ENCODE results near the gene HAUS3. TPM values are rescaled to one million over a fixed set of nuclear protein-coding genes. Genes with fewer than 3 reads are reported as not detected.

Gene HAUS3
- total and polyA plus RNA-seq, 2 experiments from 2014 or later, result 7.1 to 9.8 TPM

DNA sequence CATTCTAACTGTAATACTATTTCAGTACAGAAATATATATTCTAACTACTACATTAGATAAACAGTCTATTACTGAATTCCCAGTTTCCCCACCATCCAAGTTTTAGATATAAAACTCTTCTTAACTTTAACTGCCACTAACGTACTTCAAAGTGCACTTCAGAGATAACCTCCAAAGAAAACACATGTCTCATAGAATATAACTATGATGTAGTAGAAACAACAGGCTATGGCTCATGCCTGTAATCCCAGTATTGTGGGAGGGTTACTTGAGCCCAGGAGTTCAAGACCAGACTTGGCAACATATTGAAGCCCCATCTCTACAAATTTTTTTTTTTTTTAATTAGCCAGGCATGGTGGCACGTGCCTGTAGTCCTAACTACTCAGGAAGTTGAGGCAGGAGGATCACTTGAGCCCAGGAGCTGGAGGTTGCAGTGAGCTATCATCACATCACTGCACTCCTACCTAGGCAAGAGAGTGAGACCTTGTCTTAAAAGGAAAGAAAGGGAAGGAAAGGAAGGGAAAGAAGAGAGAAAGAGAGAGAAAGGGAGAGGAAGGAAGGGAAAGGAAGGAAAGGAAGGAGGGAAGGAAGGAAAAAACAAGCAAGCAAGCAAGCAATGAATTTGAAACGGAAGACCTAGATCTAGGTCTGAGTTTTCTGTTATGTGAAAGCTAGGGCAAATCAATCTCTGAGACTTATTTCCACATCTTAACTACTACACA is 4.8 kb downstream of the HAUS3 start:
- Histone ChIP-seq H3K4me2 (no peak overlapping the region), H3K36me3 (replicated peaks; ENCODE audit: insufficient read depth, low read depth) (no peaks in the 10 kb centered on the region), H3K4me3 (no peak overlapping the region), H3K27ac (no peak overlapping the region), H2AFZ (no peak overlapping the region), H3K4me1 (ENCODE audit: insufficient read depth) (peaks cover 24% of the 10 kb centered on the region), H4K20me1 (ENCODE audit: insufficient read depth, poor library complexity, severe bottlenecking) (peaks cover 4% of the 10 kb centered on the region), H3K27me3 (no peaks in the 10 kb centered on the region), H3K9me3 (ENCODE audit: low read depth) (no peaks in the 10 kb centered on the region), H3K9me2 (replicated peaks; ENCODE audit: insufficient read depth) (no peaks in the 10 kb centered on the region), H3K79me2 (peaks cover 39% of the 10 kb centered on the region)
- TF ChIP-seq EZH2phosphoT487 (IDR thresholded peaks at IDR 0.05; ENCODE audit: low read depth, severe bottlenecking, unreplicated experiment), result no peak
- no peak for TF ChIP-seq EZH2 (IDR thresholded peaks at IDR 0.05; ENCODE audit: borderline replicate concordance)
- TF ChIP-seq, protein P1, sequence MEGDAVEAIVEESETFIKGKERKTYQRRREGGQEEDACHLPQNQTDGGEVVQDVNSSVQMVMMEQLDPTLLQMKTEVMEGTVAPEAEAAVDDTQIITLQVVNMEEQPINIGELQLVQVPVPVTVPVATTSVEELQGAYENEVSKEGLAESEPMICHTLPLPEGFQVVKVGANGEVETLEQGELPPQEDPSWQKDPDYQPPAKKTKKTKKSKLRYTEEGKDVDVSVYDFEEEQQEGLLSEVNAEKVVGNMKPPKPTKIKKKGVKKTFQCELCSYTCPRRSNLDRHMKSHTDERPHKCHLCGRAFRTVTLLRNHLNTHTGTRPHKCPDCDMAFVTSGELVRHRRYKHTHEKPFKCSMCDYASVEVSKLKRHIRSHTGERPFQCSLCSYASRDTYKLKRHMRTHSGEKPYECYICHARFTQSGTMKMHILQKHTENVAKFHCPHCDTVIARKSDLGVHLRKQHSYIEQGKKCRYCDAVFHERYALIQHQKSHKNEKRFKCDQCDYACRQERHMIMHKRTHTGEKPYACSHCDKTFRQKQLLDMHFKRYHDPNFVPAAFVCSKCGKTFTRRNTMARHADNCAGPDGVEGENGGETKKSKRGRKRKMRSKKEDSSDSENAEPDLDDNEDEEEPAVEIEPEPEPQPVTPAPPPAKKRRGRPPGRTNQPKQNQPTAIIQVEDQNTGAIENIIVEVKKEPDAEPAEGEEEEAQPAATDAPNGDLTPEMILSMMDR (IDR thresholded peaks at IDR 0.05; ENCODE audit: poor library complexity), result no peak
- no peak for DNase-seq (ENCODE audit: low spot score)
- WGBS (ENCODE audit: low lambda C conversion rate, missing lambda C conversion rate), result 71% methylated on average over 3 of the region's 3 CpGs

DNA sequence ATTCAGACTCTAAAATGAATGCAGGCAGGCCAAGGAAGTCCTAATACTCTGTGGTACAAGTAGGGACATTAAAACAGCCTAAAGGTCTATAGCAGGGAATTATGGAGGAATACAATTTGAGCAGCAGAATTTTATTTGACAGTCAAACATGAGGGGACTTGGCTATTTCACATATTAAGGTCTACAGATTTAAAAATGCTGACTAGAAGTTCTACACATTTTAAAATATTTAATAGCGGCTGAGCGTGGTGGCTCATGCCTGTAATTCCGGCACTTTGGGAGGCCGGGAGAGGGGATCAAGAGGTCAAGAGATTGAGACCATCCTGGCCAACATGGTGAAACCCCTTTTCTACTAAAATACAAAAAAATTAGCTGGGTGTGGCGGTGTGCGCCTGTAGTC is 10.8 kb downstream of the HAUS3 start:
- no peak overlapping the region for H3K4me2 ChIP-seq
- no peak overlapping the region for H3K27ac ChIP-seq
- 98% methylated on average over 6 of the region's 6 CpGs for WGBS (ENCODE audit: low lambda C conversion rate, missing lambda C conversion rate)
- no peaks in the 10 kb centered on the region for H4K20me1 ChIP-seq (ENCODE audit: insufficient read depth, poor library complexity, severe bottlenecking)
- H3K27me3 ChIP-seq, result no peaks in the 10 kb centered on the region
- no peak overlapping the region for H2AFZ ChIP-seq
- H3K9me2 ChIP-seq (replicated peaks; ENCODE audit: insufficient read depth), result no peaks in the 10 kb centered on the region
- H3K36me3 ChIP-seq (replicated peaks; ENCODE audit: insufficient read depth, low read depth), result no peaks in the 10 kb centered on the region
- no peaks in the 10 kb centered on the region for H3K4me1 ChIP-seq (ENCODE audit: insufficient read depth)
- DNase-seq (ENCODE audit: low spot score), result no peak
- TF ChIP-seq, protein P1 (IDR thresholded peaks at IDR 0.05; ENCODE audit: poor library complexity), result no peak
- TF ChIP-seq EZH2phosphoT487 (IDR thresholded peaks at IDR 0.05; ENCODE audit: low read depth, severe bottlenecking, unreplicated experiment), result no peak
- no peak for TF ChIP-seq EZH2 (IDR thresholded peaks at IDR 0.05; ENCODE audit: borderline replicate concordance)
- no peaks in the 10 kb centered on the region for H3K9me3 ChIP-seq (ENCODE audit: low read depth)
- no peaks in the 10 kb centered on the region for H3K79me2 ChIP-seq
- H3K4me3 ChIP-seq, result no peak overlapping the region

DNA sequence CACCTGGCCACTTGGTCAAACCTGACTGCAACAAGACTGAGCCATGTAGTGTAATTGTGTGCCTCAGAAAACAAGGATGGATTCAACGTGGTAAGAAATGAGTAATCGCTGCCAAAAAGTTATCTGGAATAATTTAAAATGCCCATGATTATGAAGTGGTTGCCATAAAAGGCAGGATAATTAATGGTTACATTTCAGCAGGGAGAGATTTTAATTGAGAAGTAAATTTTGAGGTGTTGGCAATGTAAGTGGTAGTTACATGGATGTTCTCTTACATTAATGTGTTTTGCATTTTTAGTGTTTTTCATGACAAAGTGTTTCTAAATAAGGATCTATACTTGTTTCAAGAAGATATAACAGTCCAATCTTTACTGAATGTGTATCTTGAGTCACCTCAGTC is 15.7 kb downstream of the HAUS3 start:
- no peak overlapping the region for H2AFZ ChIP-seq
- H3K79me2 ChIP-seq, result no peaks in the 10 kb centered on the region
- WGBS (ENCODE audit: low lambda C conversion rate, missing lambda C conversion rate), result 95% methylated on average over 2 of the region's 2 CpGs
- no peaks in the 10 kb centered on the region for H3K9me2 ChIP-seq (replicated peaks; ENCODE audit: insufficient read depth)
- no peaks in the 10 kb centered on the region for H3K9me3 ChIP-seq (ENCODE audit: low read depth)
- no peaks in the 10 kb centered on the region for H4K20me1 ChIP-seq (ENCODE audit: insufficient read depth, poor library complexity, severe bottlenecking)
- no peaks in the 10 kb centered on the region for H3K4me1 ChIP-seq (ENCODE audit: insufficient read depth)
- TF ChIP-seq, protein P1 (IDR thresholded peaks at IDR 0.05; ENCODE audit: poor library complexity), result no peak
- no peak for TF ChIP-seq EZH2 (IDR thresholded peaks at IDR 0.05; ENCODE audit: borderline replicate concordance)
- TF ChIP-seq EZH2phosphoT487 (IDR thresholded peaks at IDR 0.05; ENCODE audit: low read depth, severe bottlenecking, unreplicated experiment), result no peak
- H3K4me3 ChIP-seq, result no peak overlapping the region
- H3K27me3 ChIP-seq, result no peaks in the 10 kb centered on the region
- no peak overlapping the region for H3K27ac ChIP-seq
- H3K36me3 ChIP-seq (replicated peaks; ENCODE audit: insufficient read depth, low read depth), result no peaks in the 10 kb centered on the region
- no peak for DNase-seq (ENCODE audit: low spot score)
- H3K4me2 ChIP-seq, result no peak overlapping the region

All from hepatocyte (in vitro differentiated cells).